ENCODE measurements around the gene PACS2.

Gene PACS2

GRCh38 chr14:105384605-105385321, 70.2 kb downstream of the PACS2 start:
- H3K36me3 Mint-ChIP-seq (ENCODE audit: insufficient read depth), result peaks cover 3% of the 10 kb centered on the region
- no peak overlapping the region for H3K27ac Mint-ChIP-seq
- H3K9me3 Mint-ChIP-seq, result no peaks in the 10 kb centered on the region
- no peaks in the 10 kb centered on the region for H3K27me3 Mint-ChIP-seq
- H3K4me1 Mint-ChIP-seq (ENCODE audit: low read depth in 2 of 2), result no peaks in the 10 kb centered on the region
- no peak for ATAC-seq (replicated peaks)
- no peak overlapping the region for H3K4me3 Mint-ChIP-seq
- no peak for DNase-seq

GRCh38 chr14:105385322-105385637, 70.7 kb downstream of the PACS2 start:
- Mint-ChIP-seq H3K27me3 (no peaks in the 10 kb centered on the region), H3K4me3 (no peak overlapping the region), H3K4me1 (ENCODE audit: low read depth in 2 of 2) (no peaks in the 10 kb centered on the region), H3K9me3 (no peaks in the 10 kb centered on the region), H3K36me3 (ENCODE audit: insufficient read depth) (peaks cover 3% of the 10 kb centered on the region), H3K27ac (no peak overlapping the region)
- no peak for ATAC-seq (replicated peaks)
- DNase-seq, result no peak

- H3K27ac Mint-ChIP-seq, result no peak overlapping the region
- no peaks in the 10 kb centered on the region for H3K27me3 Mint-ChIP-seq
- no peaks in the 10 kb centered on the region for H3K4me1 Mint-ChIP-seq (ENCODE audit: low read depth in 2 of 2)
- ATAC-seq (replicated peaks) (no peak), DNase-seq (no peak)
- H3K9me3 Mint-ChIP-seq, result no peaks in the 10 kb centered on the region
- H3K4me3 Mint-ChIP-seq, result no peak overlapping the region
- H3K36me3 Mint-ChIP-seq (ENCODE audit: insufficient read depth), result peaks cover 3% of the 10 kb centered on the region
Measured at GRCh38 chr14:105385698-105386365, 71.3 kb downstream of the PACS2 start.

GRCh38 chr14:105386581-105387529, 72.3 kb downstream of the PACS2 start:
- H3K9me3 Mint-ChIP-seq, result no peaks in the 10 kb centered on the region
- H3K36me3 Mint-ChIP-seq (ENCODE audit: insufficient read depth), result peaks cover 3% of the 10 kb centered on the region
- DNase-seq (no peak), ATAC-seq (replicated peaks) (no peak)
- H3K27me3 Mint-ChIP-seq, result no peaks in the 10 kb centered on the region
- H3K4me3 Mint-ChIP-seq, result no peak overlapping the region
- H3K27ac Mint-ChIP-seq, result no peak overlapping the region
- no peaks in the 10 kb centered on the region for H3K4me1 Mint-ChIP-seq (ENCODE audit: low read depth in 2 of 2)

GRCh38 chr14:105387530-105387922, 73.0 kb downstream of the PACS2 start:
- DNase-seq, result no peak
- peaks cover 3% of the 10 kb centered on the region for H3K36me3 Mint-ChIP-seq (ENCODE audit: insufficient read depth)
- no peak for ATAC-seq (replicated peaks)
- no peak overlapping the region for H3K27ac Mint-ChIP-seq
- no peaks in the 10 kb centered on the region for H3K4me1 Mint-ChIP-seq (ENCODE audit: low read depth in 2 of 2)
- H3K27me3 Mint-ChIP-seq, result no peaks in the 10 kb centered on the region
- H3K4me3 Mint-ChIP-seq, result no peak overlapping the region
- H3K9me3 Mint-ChIP-seq, result no peaks in the 10 kb centered on the region

- Mint-ChIP-seq H3K4me1 (ENCODE audit: low read depth in 2 of 2) (no peaks in the 10 kb centered on the region), H3K27me3 (no peaks in the 10 kb centered on the region), H3K36me3 (ENCODE audit: insufficient read depth) (peaks cover 3% of the 10 kb centered on the region), H3K27ac (no peak overlapping the region), H3K9me3 (no peaks in the 10 kb centered on the region), H3K4me3 (no peak overlapping the region)
- DNase-seq (no peak), ATAC-seq (replicated peaks) (no peak)
Measured at GRCh38 chr14:105388110-105388951, 73.8 kb downstream of the PACS2 start.

GRCh38 chr14:105388976-105389375, 74.4 kb downstream of the PACS2 start:
- no peaks in the 10 kb centered on the region for H3K27me3 Mint-ChIP-seq
- no peak overlapping the region for H3K4me3 Mint-ChIP-seq
- H3K4me1 Mint-ChIP-seq (ENCODE audit: low read depth in 2 of 2), result no peaks in the 10 kb centered on the region
- H3K36me3 Mint-ChIP-seq (ENCODE audit: insufficient read depth), result peaks cover 3% of the 10 kb centered on the region
- no peak for DNase-seq
- no peak for ATAC-seq (replicated peaks)
- H3K27ac Mint-ChIP-seq, result no peak overlapping the region
- no peaks in the 10 kb centered on the region for H3K9me3 Mint-ChIP-seq

- Mint-ChIP-seq H3K4me3 (no peak overlapping the region), H3K27me3 (no peaks in the 10 kb centered on the region), H3K4me1 (ENCODE audit: low read depth in 2 of 2) (no peaks in the 10 kb centered on the region), H3K27ac (no peak overlapping the region), H3K9me3 (no peaks in the 10 kb centered on the region), H3K36me3 (ENCODE audit: insufficient read depth) (peaks cover 3% of the 10 kb centered on the region)
- ATAC-seq (replicated peaks) (no peak), DNase-seq (no peak)
Measured at GRCh38 chr14:105389534-105389933, 75.0 kb downstream of the PACS2 start.

- Mint-ChIP-seq H3K4me3 (no peak overlapping the region), H3K36me3 (ENCODE audit: insufficient read depth) (peaks cover 3% of the 10 kb centered on the region), H3K9me3 (no peaks in the 10 kb centered on the region), H3K4me1 (ENCODE audit: low read depth in 2 of 2) (no peaks in the 10 kb centered on the region), H3K27ac (peak overlapping the region in 1 of 2 donors; percentile 83), H3K27me3 (no peaks in the 10 kb centered on the region)
- DNase-seq (no peak), ATAC-seq (replicated peaks) (no peak)
Measured at GRCh38 chr14:105389976-105390848, 75.7 kb downstream of the PACS2 start.

- ATAC-seq (replicated peaks) (no peak), DNase-seq (no peak)
- Mint-ChIP-seq H3K4me3 (no peak overlapping the region), H3K36me3 (ENCODE audit: insufficient read depth) (peaks cover 3% of the 10 kb centered on the region), H3K27ac (no peak overlapping the region), H3K4me1 (ENCODE audit: low read depth in 2 of 2) (no peaks in the 10 kb centered on the region), H3K27me3 (no peaks in the 10 kb centered on the region), H3K9me3 (no peaks in the 10 kb centered on the region)
Measured at GRCh38 chr14:105390849-105391500, 76.4 kb downstream of the PACS2 start.

GRCh38 chr14:105391541-105391940, 77.0 kb downstream of the PACS2 start:
- ATAC-seq (replicated peaks) (no peak), DNase-seq (no peak)
- Mint-ChIP-seq H3K36me3 (ENCODE audit: insufficient read depth) (peaks cover 3% of the 10 kb centered on the region), H3K27me3 (no peaks in the 10 kb centered on the region), H3K4me3 (no peak overlapping the region), H3K9me3 (no peaks in the 10 kb centered on the region), H3K27ac (no peak overlapping the region), H3K4me1 (ENCODE audit: low read depth in 2 of 2) (no peaks in the 10 kb centered on the region)
